RWPE1 (cell line): Measurements from ENCODE around the gene ID1.

Experiments
- CTCF ChIA-PET: fragments of 350-600 bp; sonication (Branson Sonifier 250); formaldehyde crosslinking; extraction: SDS; loops from one replicate; lab custom pipeline; 2021; lab: Yijun Ruan, JAX
- POLR2A ChIA-PET: fragments of 400-600 bp; formaldehyde crosslinking; extraction: SDS; loops from one replicate; lab custom pipeline; 2020; ENCODE audit warnings: antibody characterized with exemption; ENCODE audit not compliant: low non-redundant PET; lab: Yijun Ruan, JAX
- DNase-seq: peaks from one replicate; pipeline ENCODE4 v3.0.0; 2012; ENCODE audit warnings: low spot score
- H3K27ac ChIP-seq: fragments of 450-650 bp; 2 replicates; pipeline ENCODE4 v1.5.1; 2017
- TF ChIP-seq, protein P1 (sequence below): fragments of 450-650 bp; conservative IDR thresholded peaks from 2 replicates; pipeline ENCODE4 v1.5.1; 2017; ENCODE audit warnings: low read depth, mild to moderate bottlenecking

ID1 gene

DNA sequence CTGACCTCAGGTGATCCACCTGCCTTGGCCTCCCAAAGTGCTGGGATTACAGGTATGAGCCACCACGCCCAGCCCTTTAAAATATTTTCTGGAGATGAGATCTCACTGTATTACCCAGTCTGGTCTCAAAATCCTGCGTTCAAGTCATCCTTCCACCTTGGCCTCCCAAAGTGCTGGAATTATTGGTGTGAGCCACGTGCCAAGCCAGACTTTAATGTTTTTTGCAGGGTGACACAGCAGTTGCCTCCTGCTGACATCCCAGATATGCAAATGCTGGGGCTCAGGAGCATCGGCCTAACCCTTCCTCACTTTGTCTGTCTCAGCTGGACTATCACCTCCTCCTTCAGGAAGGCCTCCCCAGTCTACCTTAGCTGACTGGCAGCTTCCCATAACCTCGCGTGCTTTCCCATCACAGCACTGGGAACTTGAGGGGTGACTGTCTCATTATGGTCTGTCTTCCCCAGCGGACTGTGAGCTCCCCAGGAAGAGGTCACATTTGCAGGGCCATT is 14.3 kb upstream of the ID1 start:
- DNase-seq: no peak
- ChIA-PET CTCF (interaction anchor here (0.6 to 1.8 kb wide), 8 partner anchors 12 to 1061 kb away, joined by 3 to 8 read pairs (median 5); partner anchors contain the start of gene HM13), POLR2A (interaction anchor here (2.3 to 3.8 kb wide), 2 partner anchors 14 to 17 kb away, joined by 5 to 42 read pairs; partner anchors contain the start of gene ID1)
- peak overlapping the region; percentile 57 for H3K27ac ChIP-seq
- TF ChIP-seq, protein P1, sequence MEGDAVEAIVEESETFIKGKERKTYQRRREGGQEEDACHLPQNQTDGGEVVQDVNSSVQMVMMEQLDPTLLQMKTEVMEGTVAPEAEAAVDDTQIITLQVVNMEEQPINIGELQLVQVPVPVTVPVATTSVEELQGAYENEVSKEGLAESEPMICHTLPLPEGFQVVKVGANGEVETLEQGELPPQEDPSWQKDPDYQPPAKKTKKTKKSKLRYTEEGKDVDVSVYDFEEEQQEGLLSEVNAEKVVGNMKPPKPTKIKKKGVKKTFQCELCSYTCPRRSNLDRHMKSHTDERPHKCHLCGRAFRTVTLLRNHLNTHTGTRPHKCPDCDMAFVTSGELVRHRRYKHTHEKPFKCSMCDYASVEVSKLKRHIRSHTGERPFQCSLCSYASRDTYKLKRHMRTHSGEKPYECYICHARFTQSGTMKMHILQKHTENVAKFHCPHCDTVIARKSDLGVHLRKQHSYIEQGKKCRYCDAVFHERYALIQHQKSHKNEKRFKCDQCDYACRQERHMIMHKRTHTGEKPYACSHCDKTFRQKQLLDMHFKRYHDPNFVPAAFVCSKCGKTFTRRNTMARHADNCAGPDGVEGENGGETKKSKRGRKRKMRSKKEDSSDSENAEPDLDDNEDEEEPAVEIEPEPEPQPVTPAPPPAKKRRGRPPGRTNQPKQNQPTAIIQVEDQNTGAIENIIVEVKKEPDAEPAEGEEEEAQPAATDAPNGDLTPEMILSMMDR: no peak

DNA sequence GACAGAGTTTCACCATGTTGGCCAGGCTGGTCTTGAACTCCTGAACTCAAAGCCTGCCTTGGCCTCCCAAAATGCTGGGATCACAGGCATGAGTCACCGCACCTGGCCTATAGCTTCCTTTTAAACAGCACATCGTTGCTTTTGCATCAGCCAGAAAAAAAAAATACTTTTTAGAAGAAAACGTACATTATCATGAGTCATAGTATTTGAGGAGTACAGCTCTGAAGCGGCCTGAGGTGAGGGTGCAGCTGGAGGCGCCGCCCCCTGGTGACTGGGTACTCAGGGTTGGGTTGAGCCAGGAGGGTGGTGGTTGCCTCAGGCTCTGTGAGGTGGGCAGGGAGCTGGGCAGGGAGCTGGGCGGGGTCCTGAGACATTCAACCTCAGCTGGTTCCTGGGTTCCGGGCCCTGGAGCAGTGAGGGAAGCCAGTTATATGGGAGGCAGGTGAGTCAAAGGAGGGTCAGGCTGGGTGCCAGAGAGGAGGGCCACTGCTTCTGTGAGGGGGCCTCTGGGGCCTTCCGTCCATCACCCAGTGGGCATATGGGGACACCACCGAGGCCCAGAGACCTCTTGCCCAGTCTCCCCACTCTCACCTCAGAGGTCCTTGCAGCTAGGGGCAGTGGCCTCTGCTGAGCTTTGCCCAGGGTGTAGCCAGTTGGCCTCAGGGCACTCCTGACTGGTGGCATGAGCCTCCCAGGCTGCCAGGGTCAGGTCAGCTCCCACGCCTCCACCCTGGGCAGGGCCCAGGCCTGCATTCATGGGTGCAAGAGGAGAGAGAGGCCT is 11.7 kb upstream of the ID1 start:
- CTCF ChIA-PET: interaction anchor here (0.5 to 1.7 kb wide), 9 partner anchors 9 to 32 kb away, joined by 3 to 12 read pairs (median 4); no protein-coding TSS in a partner anchor
- POLR2A ChIA-PET: interaction anchor here (0.6 to 3.8 kb wide), 12 partner anchors 9 to 138 kb away, joined by 3 to 42 read pairs (median 5); partner anchors contain the start of gene ID1
- H3K27ac ChIP-seq: peak overlapping the region; percentile 94
- DNase-seq: peak; percentile 99
- TF ChIP-seq, protein P1: no peak

DNA sequence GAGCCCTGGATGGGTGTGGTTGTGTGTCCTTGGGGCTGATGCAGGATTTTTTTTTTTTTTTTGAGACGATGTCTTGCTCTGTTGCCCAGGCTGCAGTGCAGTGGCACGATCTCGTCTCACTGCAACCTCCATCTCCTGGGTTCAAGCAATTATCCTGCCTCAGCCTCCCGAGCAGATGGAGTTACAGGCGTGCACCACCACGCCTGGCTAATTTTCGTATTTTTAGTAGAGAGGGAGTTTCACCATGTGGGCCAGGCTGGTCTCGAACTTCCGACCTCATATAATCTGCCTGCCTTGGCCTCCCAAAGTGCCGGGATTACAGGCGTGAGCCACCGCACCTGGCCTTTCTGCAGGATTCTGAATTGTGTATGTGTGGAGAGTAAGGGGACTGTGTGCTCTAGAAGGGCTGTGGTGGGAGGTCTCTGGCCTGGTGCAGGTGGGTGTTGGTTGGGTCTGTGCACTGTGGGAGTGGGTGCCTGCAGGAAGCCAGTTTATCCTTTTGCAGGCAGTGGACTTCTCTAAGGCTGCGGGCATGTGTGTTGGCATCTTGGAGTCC is 11.0 kb upstream of the ID1 start:
- ChIA-PET CTCF (interaction anchor here (0.5 to 2.0 kb wide), 6 partner anchors 9 to 25 kb away, joined by 4 to 16 read pairs (median 7); no protein-coding TSS in a partner anchor), POLR2A (interaction anchor here (1.0 to 3.8 kb wide), 6 partner anchors 9 to 28 kb away, joined by 3 to 42 read pairs (median 14); partner anchors contain the start of gene ID1)
- no peak for DNase-seq
- peak overlapping the region; percentile 94 for H3K27ac ChIP-seq
- TF ChIP-seq, protein P1: no peak

DNA sequence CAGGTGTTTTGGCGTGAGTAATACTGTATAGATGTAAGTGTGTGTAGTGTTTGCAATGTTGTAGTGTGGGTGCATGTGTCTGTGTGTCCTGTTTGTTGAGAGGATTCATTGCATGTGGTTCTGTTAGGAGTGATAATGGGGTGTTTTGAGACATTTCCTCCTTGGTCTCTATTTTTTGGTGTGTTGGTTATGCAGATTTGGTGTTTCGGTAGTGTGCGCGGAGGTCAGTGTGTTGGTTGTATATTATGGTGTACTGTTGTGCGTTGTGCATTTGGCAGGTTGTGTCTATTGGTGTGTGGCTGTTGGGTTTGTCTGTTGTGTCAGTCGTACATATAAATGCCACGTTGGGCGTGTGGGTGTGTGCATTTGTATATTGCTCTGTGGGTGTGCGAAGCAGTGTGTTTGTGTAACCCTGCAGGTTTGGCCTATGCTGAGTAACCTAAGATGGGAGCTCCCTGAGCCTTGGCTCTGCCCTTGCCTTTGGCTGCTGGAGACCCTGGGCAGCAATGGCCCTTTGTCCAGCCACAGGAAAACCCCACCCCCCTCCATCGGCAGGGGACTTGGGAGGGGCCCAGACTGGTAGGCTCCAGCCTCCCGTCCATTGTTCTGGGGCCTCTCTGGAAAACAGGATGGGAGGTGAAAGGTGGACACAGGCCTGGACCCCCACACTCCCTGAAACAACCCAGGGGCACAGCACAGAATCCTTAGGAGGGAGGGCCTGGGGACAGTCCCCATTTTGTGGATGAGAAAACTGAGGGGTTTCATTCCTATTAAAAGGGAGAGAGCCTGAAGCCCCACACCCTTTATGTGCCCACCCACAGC is 10.3 kb upstream of the ID1 start:
- peak overlapping the region; percentile 94 for H3K27ac ChIP-seq
- TF ChIP-seq, protein P1: no peak
- ChIA-PET POLR2A (interaction anchor here (1.4 kb wide), 1 partner anchor 17 kb away, joined by 13 read pairs; no protein-coding TSS in a partner anchor), CTCF (interaction anchor here (2.0 kb wide), 1 partner anchor 18 kb away, joined by 16 read pairs; no protein-coding TSS in a partner anchor)
- no peak for DNase-seq

DNA sequence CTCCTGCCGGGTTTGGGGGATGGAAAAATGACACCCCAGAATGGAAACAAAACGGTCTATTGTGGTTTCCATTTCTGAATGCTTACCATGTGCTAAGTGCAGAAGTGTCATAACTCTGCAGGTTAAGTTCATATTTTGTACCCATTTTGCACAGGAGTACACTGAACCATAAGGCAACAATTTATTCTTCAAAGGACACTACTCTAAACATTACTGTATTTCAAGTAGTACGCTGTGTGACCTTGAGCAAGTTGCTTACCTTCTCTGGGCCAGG is 9.8 kb upstream of the ID1 start:
- TF ChIP-seq, protein P1: no peak
- H3K27ac ChIP-seq: peak overlapping the region; percentile 94
- POLR2A ChIA-PET: interaction anchor here (0.6 to 1.4 kb wide), 6 partner anchors 9 to 115 kb away, joined by 3 to 19 read pairs (median 9); partner anchors contain the start of gene ID1
- CTCF ChIA-PET: interaction anchor here (1.2 to 2.0 kb wide), 2 partner anchors 17 to 32 kb away, joined by 3 to 16 read pairs; no protein-coding TSS in a partner anchor
- no peak for DNase-seq
